Choroid plexus epithelial cell (primary cell): ENCODE measurements around the gene EGFR.

Experiments
- DNase-seq: peaks from one replicate; pipeline ENCODE4 v3.0.0-alpha.2; 2010; ENCODE audit warnings: low read depth
- H3K4me3 ChIP-seq: 2 replicates; pipeline ENCODE4 v1.5.1; 2011; ENCODE audit warnings: low read depth, mild to moderate bottlenecking, control low read depth, low read length, moderate library complexity
- CTCF ChIP-seq: conservative IDR thresholded peaks from 2 replicates; pipeline ENCODE4 v1.5.1; 2011; ENCODE audit warnings: low read depth, mild to moderate bottlenecking, control low read depth, inconsistent platforms, low read length, moderate library complexity

The EGFR gene

DNA sequence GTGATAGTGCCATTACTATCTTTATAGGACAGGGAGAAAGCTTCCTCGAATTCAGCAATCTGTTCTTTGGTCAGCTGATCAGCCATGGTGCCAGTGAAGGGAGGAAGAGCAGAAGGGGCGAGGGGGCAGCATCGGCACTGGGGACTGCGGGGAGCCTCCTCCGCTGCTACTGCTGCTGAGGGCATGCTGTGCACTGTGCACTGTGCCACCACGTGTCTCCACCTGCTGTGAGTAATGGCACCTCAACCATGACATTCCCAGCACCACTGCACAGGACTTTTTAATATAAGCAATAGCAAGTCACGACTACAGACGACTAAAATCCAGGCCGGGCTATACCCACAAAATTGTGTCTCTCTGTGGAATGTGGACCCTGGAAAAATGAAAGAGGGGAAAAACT, 241.4 kb downstream of the EGFR start:
- no peak for DNase-seq
- no peak overlapping the region for H3K4me3 ChIP-seq
- TF ChIP-seq CTCF, result no peak

- no peak for DNase-seq
- TF ChIP-seq CTCF, result no peak
- no peak overlapping the region for H3K4me3 ChIP-seq
Observed at GRCh38 chr7:55260676-55261385, 242.0 kb downstream of the EGFR start.
